H1 (cell line): ENCODE measurements around the gene HLX.

ENCODE experiments used
- CEBPB ChIP-seq: IDR thresholded peaks from 2 replicates; pipeline ENCODE4 v1.6.1; 2012; ENCODE audit warnings: low read depth, low read length
- EP300 ChIP-seq, 2 experiments: IDR thresholded peaks; 1 replicate in 1 of 2; 2 replicates in 1 of 2; pipeline ENCODE4 v1.6.1; 2011 to 2012; ENCODE audit warnings: low read depth in 2 of 2, low read length in 2 of 2, mild to moderate bottlenecking in 2 of 2, borderline replicate concordance in 1 of 2, inconsistent platforms in 1 of 2, moderate library complexity in 1 of 2
- EZH2 ChIP-seq: fragments of 200-600 bp; sonication (generic); IDR thresholded peaks from 2 replicates; pipeline ENCODE4 v1.7.1; 2012; ENCODE audit warnings: low read depth, mild to moderate bottlenecking, moderate library complexity, low read length, inconsistent platforms; ENCODE audit not compliant: severe bottlenecking
- FOSL1 ChIP-seq: IDR thresholded peaks from 2 replicates; pipeline ENCODE4 v1.6.1; 2011; ENCODE audit warnings: mild to moderate bottlenecking, low read depth, low read length, moderate library complexity; ENCODE audit not compliant: insufficient read depth
- NRF1 ChIP-seq: IDR thresholded peaks from 2 replicates; pipeline ENCODE4 v1.6.1; 2011; ENCODE audit warnings: mild to moderate bottlenecking, low read depth, low read length, improper control_type of control experiment
- POLR2A ChIP-seq, 2 experiments: IDR thresholded peaks; 1 replicate in 1 of 2; 2 replicates in 1 of 2; pipeline ENCODE4 v1.6.1; 2011; ENCODE audit warnings: low read depth in 2 of 2, low read length in 2 of 2, mild to moderate bottlenecking in 2 of 2; ENCODE audit errors: control extremely low read depth in 1 of 2
- SP2 ChIP-seq: IDR thresholded peaks from 2 replicates; pipeline ENCODE4 v1.6.1; 2012; ENCODE audit warnings: mild to moderate bottlenecking, low read length, inconsistent platforms
- YY1 ChIP-seq: IDR thresholded peaks from 2 replicates; pipeline ENCODE4 v1.6.1; 2011; ENCODE audit warnings: low read depth, mild to moderate bottlenecking, low read length
- ZNF274 ChIP-seq: IDR thresholded peaks from 2 replicates; pipeline ENCODE4 v1.7.0; 2012; ENCODE audit warnings: low read length, borderline replicate concordance; ENCODE audit errors: extremely low read depth
- TF ChIP-seq, protein P1 (sequence below), 3 experiments: IDR thresholded peaks; 1 replicate in 2 of 3; 2 replicates in 1 of 3; pipeline versions ENCODE4 v1.5.1 to v1.6.1; 2011; ENCODE audit warnings: low read length in 3 of 3, mild to moderate bottlenecking in 3 of 3, inconsistent platforms in 2 of 3, low read depth in 1 of 3, moderate library complexity in 1 of 3; ENCODE audit not compliant: insufficient read depth in 1 of 3; ENCODE audit errors: control extremely low read depth in 1 of 3
- TF ChIP-seq, protein P2 (sequence below): IDR thresholded peaks from 2 replicates; pipeline ENCODE4 v1.6.1; 2011; ENCODE audit warnings: low read depth, mild to moderate bottlenecking, low read length; ENCODE audit not compliant: insufficient read depth
- TF ChIP-seq, protein P3 (sequence below): IDR thresholded peaks from 2 replicates; pipeline ENCODE4 v1.6.1; 2012; ENCODE audit warnings: low read length, inconsistent platforms

DNA sequence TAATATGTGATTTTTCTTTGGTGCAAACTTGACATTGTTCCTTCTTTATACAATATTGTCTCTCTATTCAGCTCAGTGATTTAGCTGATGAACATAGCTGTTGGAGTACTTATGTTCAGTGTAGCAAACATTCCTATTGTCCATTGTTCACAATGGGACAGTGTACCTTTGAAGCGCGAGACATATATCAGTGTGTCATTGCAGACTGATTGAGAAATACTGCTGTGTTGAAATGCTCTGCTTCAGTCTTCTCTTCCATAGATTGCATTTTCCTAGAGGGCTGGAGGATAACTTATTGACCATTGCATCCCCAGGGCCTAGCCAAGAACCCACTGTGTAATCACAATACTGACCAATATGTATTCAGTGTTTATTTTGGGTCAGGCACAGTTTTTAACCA is 46.5 kb downstream of the HLX start:
- TF ChIP-seq, protein P1, sequence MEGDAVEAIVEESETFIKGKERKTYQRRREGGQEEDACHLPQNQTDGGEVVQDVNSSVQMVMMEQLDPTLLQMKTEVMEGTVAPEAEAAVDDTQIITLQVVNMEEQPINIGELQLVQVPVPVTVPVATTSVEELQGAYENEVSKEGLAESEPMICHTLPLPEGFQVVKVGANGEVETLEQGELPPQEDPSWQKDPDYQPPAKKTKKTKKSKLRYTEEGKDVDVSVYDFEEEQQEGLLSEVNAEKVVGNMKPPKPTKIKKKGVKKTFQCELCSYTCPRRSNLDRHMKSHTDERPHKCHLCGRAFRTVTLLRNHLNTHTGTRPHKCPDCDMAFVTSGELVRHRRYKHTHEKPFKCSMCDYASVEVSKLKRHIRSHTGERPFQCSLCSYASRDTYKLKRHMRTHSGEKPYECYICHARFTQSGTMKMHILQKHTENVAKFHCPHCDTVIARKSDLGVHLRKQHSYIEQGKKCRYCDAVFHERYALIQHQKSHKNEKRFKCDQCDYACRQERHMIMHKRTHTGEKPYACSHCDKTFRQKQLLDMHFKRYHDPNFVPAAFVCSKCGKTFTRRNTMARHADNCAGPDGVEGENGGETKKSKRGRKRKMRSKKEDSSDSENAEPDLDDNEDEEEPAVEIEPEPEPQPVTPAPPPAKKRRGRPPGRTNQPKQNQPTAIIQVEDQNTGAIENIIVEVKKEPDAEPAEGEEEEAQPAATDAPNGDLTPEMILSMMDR (IDR thresholded peaks at IDR 0.05; ENCODE audit: control extremely low read depth in 1 of 3, insufficient read depth in 1 of 3, low read depth in 1 of 3, low read length in 3 of 3), result no peak
- no peak for TF ChIP-seq POLR2A (IDR thresholded peaks at IDR 0.05; ENCODE audit: control extremely low read depth in 1 of 2, low read depth in 2 of 2, low read length in 2 of 2)
- no peak for TF ChIP-seq EP300 (IDR thresholded peaks at IDR 0.05; ENCODE audit: borderline replicate concordance in 1 of 2, low read depth in 2 of 2, low read length in 2 of 2)
- no peak for TF ChIP-seq CEBPB
- TF ChIP-seq, protein P2, sequence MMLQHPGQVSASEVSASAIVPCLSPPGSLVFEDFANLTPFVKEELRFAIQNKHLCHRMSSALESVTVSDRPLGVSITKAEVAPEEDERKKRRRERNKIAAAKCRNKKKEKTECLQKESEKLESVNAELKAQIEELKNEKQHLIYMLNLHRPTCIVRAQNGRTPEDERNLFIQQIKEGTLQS, result no peak
- TF ChIP-seq SP2, result no peak
- no peak for TF ChIP-seq FOSL1
- no peak for TF ChIP-seq ZNF274
- no peak for TF ChIP-seq YY1
- TF ChIP-seq, protein P3, sequence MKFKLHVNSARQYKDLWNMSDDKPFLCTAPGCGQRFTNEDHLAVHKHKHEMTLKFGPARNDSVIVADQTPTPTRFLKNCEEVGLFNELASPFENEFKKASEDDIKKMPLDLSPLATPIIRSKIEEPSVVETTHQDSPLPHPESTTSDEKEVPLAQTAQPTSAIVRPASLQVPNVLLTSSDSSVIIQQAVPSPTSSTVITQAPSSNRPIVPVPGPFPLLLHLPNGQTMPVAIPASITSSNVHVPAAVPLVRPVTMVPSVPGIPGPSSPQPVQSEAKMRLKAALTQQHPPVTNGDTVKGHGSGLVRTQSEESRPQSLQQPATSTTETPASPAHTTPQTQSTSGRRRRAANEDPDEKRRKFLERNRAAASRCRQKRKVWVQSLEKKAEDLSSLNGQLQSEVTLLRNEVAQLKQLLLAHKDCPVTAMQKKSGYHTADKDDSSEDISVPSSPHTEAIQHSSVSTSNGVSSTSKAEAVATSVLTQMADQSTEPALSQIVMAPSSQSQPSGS, result no peak
- TF ChIP-seq EZH2, result no peak
- TF ChIP-seq NRF1, result no peak
